Astrocyte (in vitro differentiated cells and primary cell): ENCODE results near the gene CACNG6. TPM values are rescaled to one million over a fixed set of nuclear protein-coding genes. Genes with fewer than 3 reads are reported as not detected.
"Not testable (repeated sequence)": the region's sequence is repeated elsewhere in the genome, so short reads cannot be mapped to it uniquely, and the experiment has no call there.

Experiments used
- DNase-seq: peaks from one replicate; pipeline ENCODE4 v3.0.0-alpha.2; 2010; ENCODE audit warnings: low read depth
- FAIRE-seq: peaks from 2 replicates; lab custom pipeline; 2011; peaks lifted over from hg19 to GRCh38; lab: Jason Lieb, UNC
- H2AFZ ChIP-seq: 2 replicates; pipeline ENCODE4 v1.6.0; 2012; ENCODE audit warnings: low read depth, low read length, inconsistent platforms
- H3K27ac ChIP-seq: 2 replicates; pipeline ENCODE4 v1.5.1; 2011; ENCODE audit warnings: low read depth, low read length, inconsistent platforms
- H3K27me3 ChIP-seq: 2 replicates; pipeline ENCODE4 v1.6.0; 2011; ENCODE audit warnings: low read length, inconsistent platforms; ENCODE audit not compliant: insufficient read depth
- H3K36me3 ChIP-seq: 2 replicates; pipeline ENCODE4 v1.5.1; 2011; ENCODE audit warnings: low read length, inconsistent platforms; ENCODE audit not compliant: insufficient read depth
- H3K4me1 ChIP-seq: 2 replicates; pipeline ENCODE4 v1.5.1; 2011; ENCODE audit warnings: low read length, inconsistent platforms; ENCODE audit not compliant: insufficient read depth
- H3K4me2 ChIP-seq: 2 replicates; pipeline ENCODE4 v1.6.0; 2012; ENCODE audit warnings: low read length, inconsistent platforms
- H3K4me3 ChIP-seq: 2 replicates; pipeline ENCODE4 v1.5.1; 2011; ENCODE audit warnings: low read depth, mild to moderate bottlenecking, low read length, inconsistent platforms; ENCODE audit not compliant: insufficient read depth
- H3K79me2 ChIP-seq: 2 replicates; pipeline ENCODE4 v1.6.0; 2012; ENCODE audit warnings: mild to moderate bottlenecking, low read length, inconsistent platforms; ENCODE audit not compliant: insufficient read depth
- H3K9ac ChIP-seq: 2 replicates; pipeline ENCODE4 v1.6.0; 2012; ENCODE audit warnings: mild to moderate bottlenecking, low read length, inconsistent platforms
- H3K9me3 ChIP-seq: 2 replicates; pipeline ENCODE4 v1.5.1; 2012; ENCODE audit warnings: low read depth, mild to moderate bottlenecking, low read length, inconsistent platforms; ENCODE audit not compliant: insufficient read depth
- H4K20me1 ChIP-seq: 2 replicates; pipeline ENCODE4 v1.6.0; 2012; ENCODE audit warnings: low read length, inconsistent platforms; ENCODE audit not compliant: insufficient read depth
- H3K27ac Mint-ChIP-seq: one replicate; pipeline ENCODE4 v1.8.0; 2021; ENCODE audit warnings: mild to moderate bottlenecking, mixed read lengths; ENCODE audit not compliant: unreplicated experiment
- H3K27me3 Mint-ChIP-seq: one replicate; pipeline ENCODE4 v1.8.0; 2021; ENCODE audit warnings: low read depth, mixed read lengths; ENCODE audit not compliant: unreplicated experiment
- H3K36me3 Mint-ChIP-seq: one replicate; pipeline ENCODE4 v1.8.0; 2021; ENCODE audit warnings: low read depth, mixed read lengths; ENCODE audit not compliant: unreplicated experiment
- H3K4me1 Mint-ChIP-seq: one replicate; pipeline ENCODE4 v1.8.0; 2021; ENCODE audit warnings: low read depth, mixed read lengths; ENCODE audit not compliant: unreplicated experiment
- H3K4me3 Mint-ChIP-seq: one replicate; pipeline ENCODE4 v1.8.0; 2021; ENCODE audit warnings: mild to moderate bottlenecking, moderate library complexity, mixed read lengths; ENCODE audit not compliant: unreplicated experiment
- H3K9me3 Mint-ChIP-seq: one replicate; pipeline ENCODE4 v1.8.0; 2021; ENCODE audit warnings: mild to moderate bottlenecking, mixed read lengths; ENCODE audit not compliant: unreplicated experiment
- EZH2 ChIP-seq: IDR thresholded peaks from 2 replicates; pipeline ENCODE4 v1.6.1; 2012; ENCODE audit warnings: mild to moderate bottlenecking, low read length, inconsistent platforms; ENCODE audit not compliant: insufficient read depth
- total RNA-seq: library from RNA; stranded (reverse); gene quantifications from 2 replicates; pipeline ENCODE4 v1.2.1, GENCODE V29; 2021
- TF ChIP-seq, protein P1 (sequence below): IDR thresholded peaks from 2 replicates; pipeline ENCODE4 v1.5.1; 2011; ENCODE audit warnings: low read depth, mild to moderate bottlenecking, inconsistent platforms, low read length, moderate library complexity; ENCODE audit not compliant: insufficient read depth

The CACNG6 gene
- total RNA-seq, 1 donor from 2014 or later = 0.20 TPM

DNA sequence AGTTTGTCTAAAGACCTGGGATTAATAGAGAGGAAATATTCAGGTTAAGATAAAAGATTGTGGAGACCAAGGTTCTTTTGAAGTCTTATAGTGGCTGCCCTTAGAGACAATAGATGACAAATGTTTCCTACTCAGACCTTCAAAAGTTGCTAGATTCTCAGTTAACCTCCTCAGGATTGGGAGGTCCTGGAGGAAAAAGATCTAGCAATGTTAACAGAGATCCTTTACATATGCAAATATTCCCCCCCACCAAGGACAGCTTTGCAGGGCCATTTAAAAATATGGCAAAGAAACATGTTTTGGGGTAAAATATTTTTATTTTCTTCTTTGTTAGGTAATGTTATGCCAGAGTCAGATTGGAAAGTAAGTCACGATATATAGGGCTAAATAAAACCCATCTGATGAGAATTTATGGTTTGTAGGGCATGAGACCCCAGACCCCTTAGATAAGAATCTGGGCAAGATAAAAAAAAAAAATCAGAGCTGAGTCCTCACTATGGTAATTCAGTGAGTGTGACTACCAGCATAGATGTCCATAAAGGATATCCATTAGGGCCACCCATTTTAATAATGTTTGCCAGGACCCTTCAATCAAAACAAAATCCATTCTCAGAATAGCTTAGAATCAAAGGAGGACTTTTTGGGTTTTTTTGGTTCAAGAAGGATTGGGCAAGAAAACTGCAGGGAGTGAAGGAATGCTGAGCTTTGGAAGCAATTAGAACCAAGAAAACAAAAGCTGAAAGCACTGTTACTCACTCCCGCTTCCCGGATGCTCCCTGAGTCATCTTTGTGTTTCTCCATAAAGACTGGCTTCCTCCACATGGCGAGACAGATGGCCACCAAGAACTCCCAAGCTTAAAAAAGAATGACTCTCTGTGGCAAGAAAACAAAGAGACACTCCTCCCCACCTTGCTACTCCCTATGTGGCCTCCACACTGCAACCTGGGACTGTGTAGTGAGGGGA lies 44.1 kb downstream of the CACNG6 start:
- H3K36me3 ChIP-seq = no peaks in the 10 kb centered on the region
- peak; percentile 82 for DNase-seq
- no peaks in the 10 kb centered on the region for H3K27me3 ChIP-seq
- peak overlapping the region; percentile 73 for H3K4me2 ChIP-seq
- H3K27ac ChIP-seq = peak overlapping the region; percentile 74
- H3K4me1 ChIP-seq = peaks cover 10% of the 10 kb centered on the region
- no peaks in the 10 kb centered on the region for H3K79me2 ChIP-seq
- no peaks in the 10 kb centered on the region for H3K36me3 Mint-ChIP-seq
- H4K20me1 ChIP-seq = no peaks in the 10 kb centered on the region
- H2AFZ ChIP-seq = peak overlapping the region; percentile 76
- H3K9me3 ChIP-seq = no peaks in the 10 kb centered on the region
- peaks cover 3% of the 10 kb centered on the region for H3K9me3 Mint-ChIP-seq
- H3K9ac ChIP-seq = peak overlapping the region; percentile 39
- H3K4me3 Mint-ChIP-seq = peak overlapping the region; percentile 54
- peak overlapping the region; percentile 98 for H3K27ac Mint-ChIP-seq
- peaks cover 1% of the 10 kb centered on the region for H3K27me3 Mint-ChIP-seq
- peaks cover 15% of the 10 kb centered on the region for H3K4me1 Mint-ChIP-seq
- TF ChIP-seq, protein P1, sequence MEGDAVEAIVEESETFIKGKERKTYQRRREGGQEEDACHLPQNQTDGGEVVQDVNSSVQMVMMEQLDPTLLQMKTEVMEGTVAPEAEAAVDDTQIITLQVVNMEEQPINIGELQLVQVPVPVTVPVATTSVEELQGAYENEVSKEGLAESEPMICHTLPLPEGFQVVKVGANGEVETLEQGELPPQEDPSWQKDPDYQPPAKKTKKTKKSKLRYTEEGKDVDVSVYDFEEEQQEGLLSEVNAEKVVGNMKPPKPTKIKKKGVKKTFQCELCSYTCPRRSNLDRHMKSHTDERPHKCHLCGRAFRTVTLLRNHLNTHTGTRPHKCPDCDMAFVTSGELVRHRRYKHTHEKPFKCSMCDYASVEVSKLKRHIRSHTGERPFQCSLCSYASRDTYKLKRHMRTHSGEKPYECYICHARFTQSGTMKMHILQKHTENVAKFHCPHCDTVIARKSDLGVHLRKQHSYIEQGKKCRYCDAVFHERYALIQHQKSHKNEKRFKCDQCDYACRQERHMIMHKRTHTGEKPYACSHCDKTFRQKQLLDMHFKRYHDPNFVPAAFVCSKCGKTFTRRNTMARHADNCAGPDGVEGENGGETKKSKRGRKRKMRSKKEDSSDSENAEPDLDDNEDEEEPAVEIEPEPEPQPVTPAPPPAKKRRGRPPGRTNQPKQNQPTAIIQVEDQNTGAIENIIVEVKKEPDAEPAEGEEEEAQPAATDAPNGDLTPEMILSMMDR = no peak
- TF ChIP-seq EZH2 = no peak
- FAIRE-seq = peak; percentile 80
- peak overlapping the region; percentile 3 for H3K4me3 ChIP-seq

DNA sequence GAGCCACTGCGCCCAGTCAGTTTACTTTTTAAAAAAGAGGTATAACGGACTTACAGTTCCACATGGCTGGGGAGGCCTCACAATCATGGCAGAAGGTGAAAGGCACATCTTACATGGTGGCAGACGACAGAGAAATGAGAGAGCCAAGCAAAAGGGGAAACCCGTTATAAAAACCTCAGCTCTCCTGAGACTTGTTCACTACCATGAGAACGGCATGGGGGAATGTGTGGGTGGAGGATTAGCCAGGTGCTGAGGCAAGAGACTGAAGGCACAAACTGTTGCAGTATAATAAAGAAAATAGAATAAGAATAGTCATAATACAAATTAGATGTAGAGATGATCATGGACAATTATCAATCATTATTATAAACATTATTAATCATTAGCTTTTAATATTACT lies 45.1 kb downstream of the CACNG6 start:
- H3K4me1 Mint-ChIP-seq = peaks cover 15% of the 10 kb centered on the region

DNA sequence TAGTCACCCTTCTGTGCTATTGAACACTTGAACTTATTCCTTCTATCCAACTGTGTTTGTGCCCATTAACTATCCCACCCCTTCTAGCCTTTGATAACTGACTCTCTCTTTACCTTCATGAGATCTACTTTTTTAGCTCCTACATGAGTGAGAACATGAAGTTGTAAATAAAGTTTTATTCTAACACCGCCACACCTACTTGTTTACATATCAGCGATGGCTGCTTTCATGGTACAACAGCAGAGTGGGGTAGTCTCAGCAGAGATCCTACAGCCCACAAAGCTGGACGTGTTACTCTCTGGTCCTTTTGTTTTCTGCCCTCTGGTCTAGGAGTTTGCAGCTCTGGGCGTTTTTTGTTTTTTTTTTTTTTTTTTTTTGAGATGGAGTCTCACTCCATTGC lies 48.6 kb downstream of the CACNG6 start:
- no peaks in the 10 kb centered on the region for H3K79me2 ChIP-seq
- H3K4me3 Mint-ChIP-seq = no peak overlapping the region
- no peak for DNase-seq
- no peaks in the 10 kb centered on the region for H3K9me3 ChIP-seq
- no peak overlapping the region for H2AFZ ChIP-seq
- H3K36me3 ChIP-seq = no peaks in the 10 kb centered on the region
- no peak overlapping the region for H3K9ac ChIP-seq
- H3K27me3 ChIP-seq = no peaks in the 10 kb centered on the region
- peaks cover 17% of the 10 kb centered on the region for H3K4me1 Mint-ChIP-seq
- H3K4me2 ChIP-seq = no peak overlapping the region
- no peaks in the 10 kb centered on the region for H3K27me3 Mint-ChIP-seq
- H3K4me3 ChIP-seq = no peak overlapping the region
- TF ChIP-seq, protein P1 = no peak
- no peak for TF ChIP-seq EZH2
- no peaks in the 10 kb centered on the region for H4K20me1 ChIP-seq
- FAIRE-seq = no peak
- H3K9me3 Mint-ChIP-seq = peaks cover 6% of the 10 kb centered on the region
- H3K27ac ChIP-seq = no peak overlapping the region
- H3K36me3 Mint-ChIP-seq = no peaks in the 10 kb centered on the region
- H3K27ac Mint-ChIP-seq = no peak overlapping the region
- peaks cover 10% of the 10 kb centered on the region for H3K4me1 ChIP-seq

More for the DNA sequence above, 45.1 kb downstream of the CACNG6 start:
- not testable (repeated sequence) for H3K27me3 Mint-ChIP-seq, H3K9ac ChIP-seq, FAIRE-seq, H3K27me3 ChIP-seq, H3K79me2 ChIP-seq, H3K4me2 ChIP-seq, H3K9me3 ChIP-seq, DNase-seq, H3K27ac ChIP-seq, H3K36me3 Mint-ChIP-seq, H3K4me3 Mint-ChIP-seq, H3K4me3 ChIP-seq, H3K4me1 ChIP-seq, H4K20me1 ChIP-seq, H3K36me3 ChIP-seq, H2AFZ ChIP-seq, H3K9me3 Mint-ChIP-seq
- peak overlapping the region; percentile 34 for H3K27ac Mint-ChIP-seq
